HepG2 (cell line): ENCODE results near the gene GRIK4. TPM values are rescaled to one million over a fixed set of nuclear protein-coding genes. Genes with fewer than 3 reads are reported as not detected.

ENCODE experiments used
- ATAC-seq: fragments of 200-7000 bp; cut with Tn5 transposase; 3 replicates; pipeline ENCODE4 v1.9.1; 2020; ENCODE audit warnings: mild to moderate bottlenecking, moderate library complexity
- BruUV-seq: library from RNA; stranded (reverse); fragments of 400-500 nt; replicated peaks from 2 replicates; lab custom pipeline; 2021; lab: Mats Ljungman, UMichigan
- CTCF ChIA-PET: fragments of 300-600 bp; formaldehyde crosslinking; extraction: SDS; loops from one replicate; lab custom pipeline; 2021; ENCODE audit warnings: low total read pairs, inconsistent platforms, low intra/inter-chr PET ratio; lab: Yijun Ruan, JAX
- POLR2A ChIA-PET: fragments of 350-600 bp; sonication (Branson Sonifier 250); formaldehyde crosslinking; loops from one replicate; lab custom pipeline; 2020; ENCODE audit warnings: antibody characterized with exemption, inconsistent platforms; lab: Yijun Ruan, JAX
- DNase-seq: peaks from one replicate; pipeline ENCODE4 v3.0.0-alpha.2; 2015; ENCODE audit warnings: low spot score
- FAIRE-seq: peaks from 3 replicates; lab custom pipeline; 2011; peaks lifted over from hg19 to GRCh38; lab: Jason Lieb, UNC
- H2AFZ ChIP-seq: one replicate; pipeline ENCODE4 v1.6.1; 2011; ENCODE audit warnings: low read length, inconsistent platforms
- H3K27ac ChIP-seq: fragments of 300-600 bp; 3 replicates; pipeline ENCODE4 v1.8.0; 2011; ENCODE audit warnings: mixed run types, mild to moderate bottlenecking, mixed read lengths, low read length, inconsistent platforms; ENCODE audit not compliant: insufficient read depth; ENCODE audit errors: extremely low read length
- H3K27me3 ChIP-seq, 2 experiments: fragments of 200-600 bp in 1 of 2; 2 replicates in 1 of 2; 3 replicates in 1 of 2; pipeline versions ENCODE4 v1.6.0 to v1.8.0; 2011; ENCODE audit warnings: low read length in 2 of 2, mild to moderate bottlenecking in 2 of 2, moderate library complexity in 2 of 2, inconsistent platforms in 1 of 2; ENCODE audit not compliant: insufficient read depth in 2 of 2, control insufficient read depth in 1 of 2
- H3K36me3 ChIP-seq, 2 experiments: fragments of 200-600 bp in 1 of 2; replicated peaks in 1 of 2; 2 replicates in 1 of 2; 3 replicates in 1 of 2; pipeline versions ENCODE4 v1.5.1 to v1.8.0; 2011; ENCODE audit warnings: low read length in 2 of 2, inconsistent platforms in 1 of 2; ENCODE audit not compliant: insufficient read depth in 2 of 2, control insufficient read depth in 1 of 2
- H3K4me1 ChIP-seq: 2 replicates; pipeline ENCODE4 v1.5.1; 2012; ENCODE audit warnings: low read length, inconsistent platforms; ENCODE audit not compliant: insufficient read depth
- H3K4me2 ChIP-seq: 2 replicates; pipeline ENCODE4 v1.6.0; 2011; ENCODE audit warnings: low read depth, low read length, inconsistent platforms
- H3K4me3 ChIP-seq, 3 experiments: fragments of 200-600 bp in 1 of 3; sonication (generic), shearing (Covaris generic) in 1 of 3; replicated peaks in 1 of 3; 2 replicates each; pipeline ENCODE4 v1.5.1; 2011 to 2016; ENCODE audit warnings: low read length in 3 of 3, inconsistent platforms in 2 of 3, low read depth in 2 of 3, mild to moderate bottlenecking in 2 of 3, control low read depth in 1 of 3, mixed read lengths in 1 of 3; ENCODE audit not compliant: insufficient read depth in 1 of 3
- H3K79me2 ChIP-seq: one replicate; pipeline ENCODE4 v1.6.1; 2011; ENCODE audit warnings: low read length, inconsistent platforms; ENCODE audit not compliant: insufficient read depth
- H3K9ac ChIP-seq: 2 replicates; pipeline ENCODE4 v1.6.0; 2011; ENCODE audit warnings: mild to moderate bottlenecking, low read depth, low read length, inconsistent platforms; ENCODE audit not compliant: insufficient read depth
- H3K9me3 ChIP-seq: 2 replicates; pipeline ENCODE4 v1.5.1; 2012; ENCODE audit warnings: mild to moderate bottlenecking, low read length
- H4K20me1 ChIP-seq: 2 replicates; pipeline ENCODE4 v1.6.0; 2011; ENCODE audit warnings: inconsistent platforms, mild to moderate bottlenecking, low read length, moderate library complexity; ENCODE audit not compliant: insufficient read depth
- GZF1 ChIP-seq: sonication (generic); formaldehyde crosslinking; IDR thresholded peaks from 2 replicates; pipeline ENCODE4 v1.5.1; 2020; ENCODE audit warnings: mild to moderate bottlenecking, missing genetic modification reagents
- HOXA9 ChIP-seq: sonication (generic); formaldehyde crosslinking; IDR thresholded peaks from 2 replicates; pipeline ENCODE4 v1.8.1; 2022; ENCODE audit warnings: missing genetic modification reagents, mild to moderate bottlenecking, moderate library complexity, borderline replicate concordance
- MIER3 ChIP-seq: IDR thresholded peaks from 2 replicates; pipeline ENCODE4 v1.6.1; 2016; ENCODE audit warnings: missing compliant biosample characterization, borderline replicate concordance
- MNT ChIP-seq: fragments of 450-650 bp; IDR thresholded peaks from 2 replicates; pipeline ENCODE4 v1.6.1; 2016
- PLRG1 ChIP-seq: fragments of 450-650 bp; conservative IDR thresholded peaks from 2 replicates; pipeline ENCODE4 v1.6.1; 2016
- PPARG ChIP-seq: conservative IDR thresholded peaks from 2 replicates; pipeline ENCODE4 v1.6.1; 2016; ENCODE audit warnings: missing biosample characterization, missing genetic modification reagents
- SMAD1 ChIP-seq: sonication (generic); formaldehyde crosslinking; IDR thresholded peaks from 2 replicates; pipeline ENCODE4 v1.4.0; 2020; ENCODE audit warnings: missing genetic modification reagents, low read depth, mild to moderate bottlenecking, borderline replicate concordance
- ZNF639 ChIP-seq: conservative IDR thresholded peaks from 2 replicates; pipeline ENCODE4 v1.6.1; 2018; ENCODE audit warnings: missing genetic modification reagents
- ZNF687 ChIP-seq: sonication (generic); formaldehyde crosslinking; IDR thresholded peaks from 2 replicates; pipeline ENCODE4 v1.5.1; 2020; ENCODE audit warnings: mild to moderate bottlenecking, missing genetic modification reagents, moderate library complexity
- WGBS: methylation state at CpG from one replicate; pipeline ENCODE4 v1.1.6; 2017; ENCODE audit warnings: low lambda C conversion rate; 5-methylcytosine and 5-hydroxymethylcytosine counted together
- in situ Hi-C: cut with HindIII; loops from 2 replicates; pipeline ENCODE4 v1.10.0; 2017; ENCODE audit warnings: low pct_unique_long_range_greater_than_20kb; ENCODE audit not compliant: extremely low pct_ligation_motif_present
- intact Hi-C: fragments of 100-400 bp; cut with micrococcal nuclease; formaldehyde crosslinking; loops from one replicate; pipeline ENCODE4 v1.10.0; 2022; ENCODE audit not compliant: unreplicated experiment
- polyA plus RNA-seq, 8 experiments: library from polyadenylated mRNA; depleted of rRNA in 3 of 8; stranded (reverse) in 7 of 8; unstranded in 1 of 8; fragments of >200 nt; fragmentation: Illumina TruSeq in 4 of 8; extraction: Trizol in 4 of 8; gene quantifications; 2 replicates each; pipeline versions ENCODE4 v1.2.1 to v1.2.3, GENCODE V29; 2011 to 2016; ENCODE audit warnings: low read depth in 4 of 8, missing spikeins in 1 of 8, mixed read lengths in 1 of 8; ENCODE audit not compliant: insufficient read depth in 1 of 8
- total RNA-seq, 5 experiments: library from RNA; depleted of rRNA; stranded (reverse); fragments of >200 nt; fragmentation: Illumina TruSeq; extraction: Trizol; gene quantifications; 2 replicates each; pipeline ENCODE4 v1.2.3, GENCODE V29; 2016; ENCODE audit warnings: low read depth in 1 of 5

The GRIK4 gene
- total and polyA plus RNA-seq, 2 of the 13 experiments (the other 11 are each of a cell fraction or from before 2014, with no cell fraction given), result 0.04 to 0.07 TPM

GRCh38 chr11:120774591-120775386 lies 263.2 kb downstream of the GRIK4 start:
- ChIA-PET POLR2A (no interaction called here), CTCF (no interaction called here)
- in situ Hi-C loops (no loop called here), intact Hi-C loops (no loop called here)
- H4K20me1 ChIP-seq, result no peaks in the 10 kb centered on the region
- H3K27me3 ChIP-seq, result peaks cover 0 to 10% of the 10 kb centered on the region in 2 experiments; a peak in 2 of 5 replicates
- H3K4me3 ChIP-seq, result no peak overlapping the region
- H3K4me1 ChIP-seq, result no peaks in the 10 kb centered on the region
- no peak overlapping the region for H3K9ac ChIP-seq
- no peak overlapping the region for H3K4me2 ChIP-seq
- FAIRE-seq, result no peak
- WGBS, result 43% methylated on average over 7 of the region's 7 CpGs
- ATAC-seq, result no peak
- no peak for DNase-seq
- H2AFZ ChIP-seq, result no peak overlapping the region
- no peak overlapping the region for H3K27ac ChIP-seq
- H3K9me3 ChIP-seq, result no peaks in the 10 kb centered on the region
- no peak for TF ChIP-seq GZF1 (CRISPR knock-in tag)
- no peak for TF ChIP-seq HOXA9 (CRISPR knock-in tag)
- no peak for TF ChIP-seq MIER3 (CRISPR knock-in tag)
- no peak for TF ChIP-seq ZNF687 (CRISPR knock-in tag)
- TF ChIP-seq MNT, result no peak
- no peak for TF ChIP-seq PLRG1
- TF ChIP-seq SMAD1 (CRISPR knock-in tag), result no peak
- TF ChIP-seq ZNF639 (CRISPR knock-in tag), result no peak
- no peak for TF ChIP-seq PPARG (CRISPR knock-in tag)
- no TSS peak for BruUV-seq
- no peaks in the 10 kb centered on the region for H3K36me3 ChIP-seq
- no peaks in the 10 kb centered on the region for H3K79me2 ChIP-seq
